ENCODE data around the gene MT1G.
"Not testable (repeated sequence)": the region's sequence is repeated elsewhere in the genome, so short reads cannot be mapped to it uniquely, and the experiment has no call there.

Gene MT1G

DNA sequence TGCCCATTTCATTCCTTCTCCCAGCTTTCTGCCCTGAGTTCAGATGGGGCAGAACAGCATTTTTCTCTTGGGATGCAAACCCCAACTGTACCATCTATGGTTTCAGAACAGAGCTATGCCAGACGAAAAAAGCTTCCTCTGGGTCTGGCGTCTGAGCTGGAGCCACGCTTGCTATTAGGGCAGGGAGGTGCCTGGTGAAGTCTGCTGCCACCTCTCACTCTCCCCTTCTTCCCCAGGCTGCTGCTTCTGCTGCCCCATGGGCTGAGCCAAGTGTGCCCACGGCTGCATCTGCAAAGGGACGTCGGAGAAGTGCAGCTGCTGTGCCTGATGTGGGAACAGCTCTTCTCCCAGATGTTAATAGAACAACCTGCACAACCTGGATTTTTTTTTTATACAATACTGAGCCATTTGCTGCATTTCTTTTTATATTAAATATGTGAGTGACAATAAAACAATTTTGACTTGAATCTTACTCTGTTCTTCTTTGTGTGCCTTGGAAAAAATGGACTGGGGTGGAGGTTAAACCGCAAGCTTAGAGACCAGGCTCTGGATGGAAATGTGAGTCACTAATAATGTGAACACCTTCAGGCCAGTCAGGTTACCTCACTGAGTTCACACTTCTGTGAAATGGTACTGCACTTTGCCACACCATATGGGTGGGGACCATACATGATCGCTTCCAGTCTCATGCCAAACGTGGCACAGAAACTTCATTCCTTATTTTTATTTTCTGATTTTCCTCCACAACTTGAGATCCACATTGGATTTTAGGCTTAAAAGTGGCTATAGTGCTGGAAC, 31.1 kb downstream of the MT1G start:
- no peak for DNase-seq (ENCODE audit: low spot score)

DNA sequence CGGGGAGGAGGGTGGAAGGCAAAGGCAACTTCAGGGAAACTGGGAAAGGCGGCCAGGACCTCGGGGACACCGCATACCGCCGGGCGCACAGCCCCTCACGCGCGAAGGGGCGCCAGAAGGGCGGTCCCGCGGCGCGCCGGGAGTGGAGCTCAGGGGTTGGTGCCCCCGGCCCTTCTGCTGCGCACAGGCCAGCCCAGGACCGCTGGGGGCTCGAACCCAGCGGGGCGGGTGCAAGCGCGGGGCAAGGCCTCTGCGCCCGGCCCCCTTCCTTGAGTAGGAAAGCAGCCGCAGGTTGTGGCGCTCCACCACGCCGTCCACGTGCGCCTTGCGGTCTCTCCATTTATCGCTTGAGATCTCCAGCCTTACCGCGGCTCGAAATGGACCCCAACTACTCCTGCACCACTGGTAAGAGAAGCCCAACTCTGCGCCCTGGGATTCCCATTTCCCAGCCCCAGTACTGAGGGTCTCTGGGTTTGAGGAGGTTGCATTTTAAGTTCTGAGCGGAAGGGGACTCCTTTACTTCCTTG, 32.4 kb downstream of the MT1G start:
- DNase-seq (ENCODE audit: low spot score) = no peak

GRCh38 chr16:56634715-56635440, 33.0 kb downstream of the MT1G start:
- no peak for DNase-seq (ENCODE audit: low spot score)

- no peak for DNase-seq (ENCODE audit: low spot score)
Measured at GRCh38 chr16:56633535-56633934, 34.3 kb downstream of the MT1G start.

DNA sequence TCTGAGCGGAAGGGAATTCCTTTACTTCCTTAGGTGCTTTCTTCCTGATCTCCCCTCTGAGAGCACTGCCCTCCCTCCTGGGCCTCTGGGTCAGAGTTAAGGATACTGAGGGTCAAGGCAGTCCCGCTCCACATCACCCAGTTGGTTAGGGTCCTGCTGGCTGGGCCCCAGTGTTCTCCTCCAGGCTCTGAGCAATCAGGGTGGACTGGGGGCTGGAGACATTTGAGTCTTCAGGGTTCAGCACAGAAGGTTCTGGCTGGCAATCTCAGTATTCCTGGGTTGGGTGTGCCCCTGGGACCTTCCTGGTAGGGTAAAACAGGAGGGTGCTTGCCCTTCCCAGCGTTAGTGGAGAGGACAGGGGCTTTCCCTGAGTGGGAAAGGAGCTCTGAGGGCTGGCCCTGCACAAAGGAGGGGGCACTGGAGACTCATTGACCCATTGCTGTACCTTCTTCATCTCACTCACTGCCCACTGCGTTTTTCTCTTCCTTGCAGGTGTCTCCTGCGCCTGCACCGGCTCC, 35.0 kb downstream of the MT1G start:
- DNase-seq (ENCODE audit: low spot score) = no peak

- DNase-seq (ENCODE audit: low spot score) = peak; percentile 18
Measured at GRCh38 chr16:56632156-56632847, 35.6 kb downstream of the MT1G start, which contains the start of gene MT1M. Gene MT1M (plus strand): TSS chr16:56632659. CDS start chr16:56632732, 73 bp downstream.

GRCh38 chr16:56631832-56632155, 36.1 kb downstream of the MT1G start:
- DNase-seq (ENCODE audit: low spot score) = no peak

DNA sequence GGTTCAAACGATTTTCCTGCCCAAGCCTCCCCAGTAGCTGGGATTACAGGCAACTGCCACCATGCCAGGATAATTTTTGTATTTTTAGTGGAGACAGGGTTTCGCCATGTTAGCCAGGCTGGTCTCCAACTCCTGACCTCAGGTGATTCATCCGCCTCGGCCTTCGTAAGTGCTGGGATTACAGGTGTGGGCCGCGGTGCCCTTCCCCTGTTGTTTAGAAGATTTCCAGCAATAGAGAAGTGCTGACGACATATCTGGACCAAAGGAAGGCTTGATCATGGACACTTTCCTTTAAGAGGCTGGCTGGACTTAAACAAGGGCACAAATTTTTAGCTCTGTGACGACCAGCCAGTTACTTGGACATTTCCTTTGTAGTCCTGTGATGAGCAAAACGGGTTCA, 36.7 kb downstream of the MT1G start:
- no peak for DNase-seq (ENCODE audit: low spot score)

DNA sequence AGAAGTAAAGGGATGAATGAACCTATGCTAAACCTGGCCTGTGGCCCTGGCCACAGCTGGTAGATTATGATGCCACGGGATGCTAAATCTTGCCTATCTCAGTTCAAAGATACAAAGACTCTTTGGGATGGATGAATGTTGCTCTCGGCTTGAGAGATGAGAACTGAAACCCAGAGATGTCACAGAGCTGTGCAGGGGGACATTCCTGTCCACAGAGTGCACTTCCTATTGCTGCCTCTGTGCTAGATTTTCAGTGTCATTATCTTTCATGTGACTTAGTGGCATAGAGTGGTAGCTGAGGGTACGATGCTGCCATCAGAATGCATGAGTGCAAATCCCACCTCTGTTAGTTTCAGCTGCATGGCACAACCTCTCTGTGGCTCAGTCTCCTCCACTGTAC, 37.7 kb downstream of the MT1G start:
- no peak for DNase-seq (ENCODE audit: low spot score)

GRCh38 chr16:56629531-56629930, 38.3 kb downstream of the MT1G start:
- no peak for DNase-seq (ENCODE audit: low spot score)

DNA sequence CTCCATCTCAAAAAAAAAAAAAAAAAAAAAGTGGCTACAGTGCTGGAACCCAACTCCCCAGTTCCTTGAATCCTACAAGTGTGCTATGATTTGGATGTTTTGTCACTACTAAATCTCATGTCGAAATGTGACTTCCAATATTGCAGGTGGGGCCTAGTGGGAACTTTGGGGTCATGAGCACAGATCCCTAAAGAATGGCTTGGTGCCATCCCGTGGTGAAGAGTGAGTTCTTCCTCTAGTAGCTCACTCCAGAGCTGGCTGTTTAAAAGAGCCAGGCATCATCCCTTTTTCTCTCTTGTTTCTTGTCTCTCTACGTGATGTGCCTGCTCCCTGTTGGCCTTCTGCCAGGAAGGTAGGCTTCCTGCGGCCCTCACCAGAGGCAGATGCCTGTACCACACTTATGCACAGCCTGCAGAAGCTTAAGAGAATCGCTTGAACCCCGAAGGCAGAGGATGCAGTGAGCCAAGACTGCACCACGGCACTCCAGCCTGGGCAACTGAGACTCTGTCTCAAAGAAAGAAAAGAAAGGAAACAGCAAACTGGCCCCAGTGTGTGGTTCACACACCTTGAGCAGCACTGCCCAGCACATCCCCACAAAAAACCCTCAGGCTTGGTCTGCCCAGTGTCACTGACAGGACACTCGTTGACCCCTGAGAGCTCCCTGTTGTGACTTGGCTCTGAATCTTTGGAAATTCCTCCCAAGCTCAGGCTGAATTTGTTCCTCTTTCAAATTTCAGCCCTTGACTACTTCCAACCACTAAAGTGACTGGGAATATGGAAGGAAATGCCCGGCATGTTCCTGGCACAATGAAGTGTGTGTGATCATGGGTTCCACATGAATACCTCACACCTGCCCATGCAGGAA, 39.1 kb downstream of the MT1G start:
- DNase-seq (ENCODE audit: low spot score) = peak; percentile 47

DNA sequence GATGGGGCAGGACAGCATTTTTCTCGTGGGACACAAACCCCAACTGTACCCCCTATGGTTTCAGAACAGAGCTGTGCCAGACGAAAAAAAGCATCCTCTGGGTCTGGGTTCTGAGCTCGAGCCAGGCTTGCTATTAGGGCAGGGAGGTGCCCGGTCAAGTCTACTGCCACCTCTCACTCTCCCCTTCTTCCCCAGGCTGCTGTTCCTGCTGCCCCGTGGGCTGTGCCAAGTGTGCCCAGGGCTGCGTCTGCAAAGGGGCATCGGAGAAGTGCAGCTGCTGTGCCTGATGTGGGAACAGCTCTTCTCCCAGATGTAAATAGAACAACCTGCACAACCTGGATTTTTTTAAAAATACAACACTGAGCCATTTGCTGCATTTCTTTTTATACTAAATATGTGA, 41.2 kb downstream of the MT1G start:
- peak; percentile 11 for DNase-seq (ENCODE audit: low spot score)

DNA sequence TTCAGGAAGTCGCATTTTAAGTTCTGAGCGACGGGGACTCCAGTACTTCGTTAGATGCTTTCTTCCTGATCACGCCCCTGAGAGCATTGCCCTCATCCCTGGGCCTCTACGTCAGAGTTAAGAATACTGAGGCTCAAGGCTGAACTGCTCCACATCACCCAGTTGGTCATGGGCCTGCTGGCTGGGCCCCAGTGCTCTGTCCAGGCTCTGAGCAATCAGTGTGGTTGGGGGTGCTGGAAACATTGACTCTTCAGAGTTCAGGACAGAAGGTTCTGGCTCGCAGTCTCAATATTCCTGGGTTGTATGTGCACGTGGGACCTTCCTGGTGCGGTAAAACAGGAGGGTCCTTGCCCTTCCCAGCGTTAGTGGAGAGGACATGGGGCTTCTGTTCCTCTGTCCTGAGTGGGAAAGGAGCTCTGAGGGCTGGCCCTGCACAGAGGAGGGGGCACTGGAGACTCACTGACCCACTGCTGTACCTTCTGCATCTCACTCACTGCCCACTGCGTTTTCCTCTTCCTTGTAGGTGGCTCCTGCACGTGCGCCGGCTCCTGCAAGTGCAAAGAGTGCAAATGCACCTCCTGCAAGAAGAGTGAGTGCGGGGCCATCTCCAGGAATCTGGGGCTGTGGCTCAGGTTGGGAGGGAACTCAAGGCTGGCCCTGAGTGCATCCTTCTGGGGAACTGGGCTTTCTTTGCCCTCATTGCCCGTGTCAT, 41.8 kb downstream of the MT1G start:
- peak; percentile 64 for DNase-seq (ENCODE audit: low spot score)

DNA sequence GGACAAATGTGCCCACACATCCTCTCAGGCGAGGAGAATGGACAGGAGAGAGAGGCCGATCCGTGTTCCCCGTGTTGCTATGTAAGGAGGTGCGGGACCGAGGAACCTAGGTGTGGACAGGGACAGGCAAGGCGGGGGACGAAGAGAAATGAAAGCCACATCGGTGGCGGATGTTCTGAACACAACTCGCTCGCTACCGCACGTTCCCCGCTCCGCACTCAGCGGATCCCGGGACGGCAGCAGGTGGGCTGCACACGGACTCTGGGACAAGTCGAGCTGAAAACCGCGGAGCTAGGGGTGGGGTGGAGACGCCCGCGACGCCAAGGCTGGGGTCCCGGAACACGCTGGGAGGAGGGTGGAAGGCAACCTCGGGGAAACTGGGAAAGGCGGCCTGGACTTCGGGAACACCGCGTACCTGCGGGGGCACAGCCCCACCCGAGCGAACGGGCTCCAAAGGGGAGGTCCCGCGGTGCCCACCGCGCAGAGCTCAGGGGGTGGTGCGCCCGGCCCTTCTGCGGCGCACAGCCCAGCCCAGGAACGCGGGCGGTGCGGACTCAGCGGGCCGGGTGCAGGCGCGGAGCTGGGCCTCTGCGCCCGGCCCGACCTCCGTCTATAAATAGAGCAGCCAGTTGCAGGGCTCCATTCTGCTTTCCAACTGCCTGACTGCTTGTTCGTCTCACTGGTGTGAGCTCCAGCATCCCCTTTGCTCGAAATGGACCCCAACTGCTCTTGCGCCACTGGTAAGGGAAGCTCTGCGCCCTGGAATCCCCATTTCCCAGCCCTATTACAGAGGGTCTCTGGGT, 42.5 kb downstream of the MT1G start, which contains the start of gene MT1E:
MT1E (plus strand) TSS at position 642 of the 803 bp plus-strand sequence; CDS start at position 713, 71 bp downstream.
- peak; percentile 85 for DNase-seq (ENCODE audit: low spot score)

DNA sequence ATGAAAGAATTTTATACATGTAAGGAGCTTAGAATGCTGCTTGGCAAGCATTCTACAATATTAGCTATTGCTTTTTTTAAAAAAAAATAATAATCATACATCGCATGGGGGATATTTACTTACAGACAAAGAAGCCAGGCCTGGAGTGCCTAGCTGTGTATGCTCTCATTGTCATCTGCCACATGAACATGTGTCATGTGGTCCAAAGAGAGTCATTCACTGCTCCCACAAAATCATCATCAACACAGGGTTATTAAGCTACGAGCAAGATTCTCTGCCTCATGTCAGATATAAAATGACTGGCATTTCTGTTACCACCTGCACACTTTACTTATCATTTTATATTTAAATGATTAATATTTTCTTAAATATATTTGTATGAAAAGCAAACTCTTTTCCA, 44.2 kb downstream of the MT1G start:
- no peak for DNase-seq (ENCODE audit: low spot score)

DNA sequence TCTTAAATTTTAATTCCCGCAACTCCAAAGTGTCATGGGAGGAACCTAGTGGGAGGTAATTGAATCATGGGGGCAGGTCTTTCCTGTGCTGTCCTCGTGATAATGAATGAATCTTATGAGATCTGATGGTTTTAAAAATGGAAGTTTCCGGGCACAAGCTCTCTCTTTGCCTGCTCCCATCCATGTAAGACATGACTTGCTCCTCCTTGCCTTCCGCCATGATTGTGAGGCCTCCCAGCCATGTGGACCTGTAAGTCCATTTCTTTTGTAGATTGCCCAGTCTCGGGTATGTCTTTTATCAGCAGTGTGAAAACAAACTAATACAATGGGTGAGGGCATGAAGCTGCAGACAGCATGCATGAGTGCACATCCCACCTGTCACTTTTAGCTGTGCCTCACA, 44.7 kb downstream of the MT1G start:
- not testable (repeated sequence) for DNase-seq (ENCODE audit: low spot score)

DNA sequence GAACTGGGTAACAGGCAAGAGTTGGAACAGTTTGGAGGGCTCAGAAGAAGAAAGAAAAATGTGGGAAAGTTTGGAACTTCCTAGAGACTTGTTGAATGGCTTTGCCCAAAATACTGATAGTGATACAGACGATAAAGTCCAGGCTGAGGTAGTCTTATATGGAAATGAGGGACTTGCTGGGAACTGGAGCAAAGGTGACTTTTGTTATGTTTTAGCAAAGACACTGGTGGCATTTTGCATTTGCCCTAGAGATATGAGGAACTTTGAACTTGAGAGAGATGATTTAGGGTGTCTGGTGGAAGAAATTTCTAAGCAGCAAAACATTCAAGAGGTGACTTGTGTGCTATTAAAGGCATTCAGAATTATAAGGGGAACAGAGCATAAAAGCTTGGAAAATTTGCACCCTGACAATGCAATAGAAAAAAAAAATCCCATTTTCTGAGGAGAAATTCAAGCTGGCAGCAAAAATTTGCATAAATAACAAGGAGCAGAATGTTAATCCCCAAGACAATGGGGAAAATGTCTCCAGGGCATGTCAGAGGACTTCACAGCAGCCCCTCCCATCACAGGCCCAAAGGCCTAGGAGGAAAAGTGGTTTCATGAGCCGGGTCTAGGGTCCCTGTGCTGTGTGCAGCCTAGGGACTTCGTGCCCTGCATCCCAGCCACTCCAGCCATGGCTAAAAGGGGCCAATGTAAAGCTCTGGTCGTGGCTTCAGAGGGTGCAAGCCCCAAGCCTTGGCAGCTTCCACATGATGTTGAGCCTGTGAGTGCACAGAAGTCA, 46.0 kb downstream of the MT1G start:
- DNase-seq (ENCODE audit: low spot score) = not testable (repeated sequence)

- no peak for DNase-seq (ENCODE audit: low spot score)
Measured at GRCh38 chr16:56620339-56620897, 47.4 kb downstream of the MT1G start.

- no peak for DNase-seq (ENCODE audit: low spot score)
Measured at GRCh38 chr16:56618138-56618537, 49.7 kb downstream of the MT1G start.
